ENCODE results near the gene SLC17A6.
A peak's percentile ranks its signal among the peaks of the same experiment; 100 is the strongest.

Gene SLC17A6

DNA sequence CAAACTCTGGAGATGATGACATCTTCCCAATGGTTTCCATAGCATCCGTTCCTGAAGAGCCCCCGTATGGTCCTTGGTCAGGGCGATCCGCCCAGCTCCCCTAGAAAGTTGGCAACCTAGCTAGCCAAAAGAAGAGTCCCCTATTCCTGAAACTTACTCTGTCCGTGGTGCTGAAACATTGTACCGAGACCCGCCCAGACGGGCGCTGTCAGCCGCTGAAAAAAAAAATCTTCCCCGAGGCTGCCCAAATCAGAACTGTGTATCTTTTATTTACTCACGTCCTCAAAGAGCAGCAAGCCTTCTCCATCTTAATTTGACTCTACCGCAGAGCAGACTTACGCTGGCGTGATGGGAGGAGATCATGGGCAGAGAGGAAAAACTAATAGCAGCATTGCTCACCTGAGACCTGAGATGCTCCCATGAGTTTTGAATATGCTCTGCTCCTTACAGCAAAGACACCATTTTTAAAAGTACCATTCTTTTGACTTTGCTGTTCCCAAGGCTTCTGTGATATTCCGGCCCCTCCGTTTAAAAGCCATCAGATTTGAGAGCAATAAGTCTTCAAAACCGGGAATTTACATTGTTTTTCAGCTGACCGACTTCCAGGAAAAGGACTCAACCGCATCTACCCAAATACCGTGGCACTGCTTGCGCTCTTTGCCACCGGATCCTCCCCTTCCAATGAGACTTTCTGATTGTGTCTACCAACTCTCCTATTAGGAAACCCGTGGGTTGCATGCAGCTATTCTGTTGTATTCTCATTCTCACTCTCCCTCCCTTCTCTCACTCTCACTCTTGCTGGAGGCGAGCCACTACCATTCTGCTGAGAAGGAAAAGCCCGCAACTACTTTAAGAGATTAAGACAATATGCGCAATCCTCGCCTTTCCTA, at the start of gene SLC17A6:
Gene SLC17A6 (plus strand): TSS at position 786 of the 890 bp plus-strand sequence. CDS start 153 bp downstream, outside the sequence.
- peak; percentile 32 for DNase-seq

DNA sequence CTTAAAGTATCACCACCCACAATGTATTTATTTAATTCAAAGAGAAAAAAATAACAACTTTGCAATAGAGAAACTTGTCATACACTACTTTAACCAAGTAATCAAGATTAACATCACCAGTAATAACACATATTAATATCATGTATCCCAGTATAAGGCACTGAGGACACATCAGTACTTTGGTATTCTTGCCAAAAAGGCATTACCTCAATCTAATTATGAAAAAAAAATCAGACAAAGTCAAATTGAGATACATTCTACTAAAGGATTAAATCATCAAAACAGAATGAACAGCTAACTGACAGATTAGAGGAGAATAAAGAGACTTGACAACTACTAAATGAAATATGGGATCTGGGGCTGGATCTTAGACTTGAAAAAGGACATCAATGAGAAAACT, 35.8 kb upstream of the SLC17A6 start:
- no peak for DNase-seq

DNA sequence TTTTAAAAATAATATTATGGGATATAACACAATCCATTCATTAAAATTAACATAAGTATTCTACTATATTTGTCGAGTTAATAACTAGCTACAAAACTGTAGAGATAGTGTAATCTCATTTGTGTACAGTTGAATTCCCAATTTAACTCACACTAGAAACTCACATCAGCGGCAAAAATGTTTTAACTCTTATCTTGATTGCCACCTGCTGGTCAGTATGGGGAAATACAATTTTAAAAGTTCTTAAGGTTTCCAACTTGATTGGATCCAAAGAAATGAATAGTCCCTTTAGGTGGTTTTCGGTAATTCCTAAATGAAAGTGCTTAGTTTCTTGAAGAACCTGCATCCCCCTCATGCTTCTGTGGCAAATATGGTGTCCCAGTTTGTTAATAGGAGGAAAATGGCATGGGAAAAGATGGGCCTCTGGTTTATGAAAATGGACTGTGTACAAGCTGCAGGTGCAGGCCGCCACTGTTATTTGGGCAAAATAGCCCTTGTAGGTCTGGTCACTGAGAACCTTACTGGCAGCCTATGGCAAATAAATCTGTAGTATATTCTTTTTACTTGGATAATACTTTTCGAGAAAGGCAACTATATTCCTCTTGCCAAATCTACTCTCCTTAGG, 33.7 kb upstream of the SLC17A6 start:
- DNase-seq, result peak; percentile 36

DNA sequence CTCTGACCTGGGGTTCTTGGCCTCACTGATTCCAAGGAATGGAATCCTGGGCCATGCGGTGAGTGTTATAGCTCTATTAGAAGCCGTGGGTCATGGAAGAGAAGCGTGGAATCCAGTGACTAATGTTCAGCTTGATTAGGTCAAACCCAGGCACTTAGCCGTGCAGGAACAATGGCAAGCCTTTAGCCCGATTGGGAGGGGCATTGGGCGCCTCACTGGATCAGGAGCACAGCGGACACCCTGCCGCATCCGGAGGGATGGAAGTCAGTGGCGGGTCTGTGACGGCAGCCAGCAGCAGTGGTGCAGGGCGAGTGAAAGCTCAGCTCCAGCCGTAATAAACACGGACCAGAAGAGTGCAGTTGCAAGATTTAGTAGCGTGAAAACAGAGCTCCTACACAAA, 20.5 kb upstream of the SLC17A6 start:
- DNase-seq, result no peak

DNA sequence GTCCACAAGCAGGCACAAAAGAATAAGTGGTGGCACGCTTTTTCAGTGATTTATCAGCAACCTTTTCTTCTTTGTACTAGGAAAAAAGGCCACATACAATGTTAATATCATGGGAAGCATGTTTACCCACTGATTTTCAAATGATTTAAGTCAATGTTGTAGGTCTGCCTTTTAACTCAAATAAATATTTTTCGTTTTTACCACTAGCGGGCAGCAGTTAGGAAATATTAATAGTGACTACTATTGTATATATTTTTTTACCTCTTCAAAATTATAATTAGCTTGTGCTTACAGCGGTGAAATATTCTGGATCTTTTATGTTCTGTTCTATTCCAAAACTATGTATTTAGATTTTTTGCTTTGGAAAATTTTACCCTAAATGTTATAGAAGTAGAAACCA, 6.4 kb upstream of the SLC17A6 start:
- DNase-seq, result no peak

DNA sequence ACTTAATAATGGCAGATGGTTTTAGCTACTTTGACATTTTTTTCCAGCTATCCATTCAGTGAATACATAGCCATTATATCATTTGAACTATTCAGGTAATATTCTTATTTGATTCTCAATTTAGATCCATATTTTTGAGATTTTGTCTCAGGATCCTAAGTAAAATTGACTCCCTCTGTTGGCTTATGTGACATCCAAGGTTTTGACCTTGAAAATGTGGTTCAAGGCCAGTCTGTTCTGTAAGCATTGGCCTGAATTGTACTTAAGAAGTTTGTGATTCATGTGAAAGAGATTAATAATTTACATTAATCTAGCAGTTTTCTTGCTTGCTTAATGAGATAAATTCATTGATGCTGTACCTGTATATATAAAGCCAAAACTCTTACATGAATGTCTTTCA, 1.6 kb upstream of the SLC17A6 start:
- no peak for DNase-seq

DNA sequence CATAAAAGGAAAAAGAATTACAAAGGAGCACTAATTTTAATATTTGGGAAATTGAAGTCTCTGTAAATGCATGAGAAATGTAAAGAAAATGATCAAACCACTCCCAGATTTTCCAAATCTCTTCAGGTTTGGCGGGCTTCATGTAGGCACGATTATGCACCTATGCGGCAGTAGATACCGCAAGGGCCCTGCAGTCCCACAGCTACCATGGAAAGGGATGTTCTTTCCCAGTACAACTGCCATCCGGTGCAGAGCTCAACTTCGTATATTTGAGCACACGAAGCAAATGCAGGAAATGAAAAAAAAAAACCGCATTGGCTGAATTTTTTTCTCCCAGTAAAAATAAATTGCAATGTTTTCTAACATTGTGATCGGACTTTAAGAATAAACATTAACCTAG, 1.4 kb downstream of the SLC17A6 start:
- no peak for DNase-seq

DNA sequence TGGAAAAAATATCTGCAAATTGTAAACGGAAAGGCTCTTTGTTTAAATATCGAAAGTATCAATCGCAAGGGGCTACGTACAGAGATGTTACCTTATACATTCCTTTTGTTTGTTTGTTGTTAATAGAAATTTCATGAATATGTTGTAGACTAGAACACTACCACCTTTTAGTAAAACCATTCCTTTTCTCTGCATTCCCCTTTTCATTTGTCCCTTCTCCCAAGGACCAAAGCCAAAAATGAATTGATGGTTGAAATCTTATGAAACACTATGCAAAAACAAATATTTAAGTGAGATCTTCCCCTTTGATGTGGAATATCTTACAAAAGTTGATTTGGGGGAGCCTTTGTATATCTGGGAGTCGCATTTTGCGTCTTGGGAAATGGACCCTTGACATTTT, 2.1 kb downstream of the SLC17A6 start:
- no peak for DNase-seq

DNA sequence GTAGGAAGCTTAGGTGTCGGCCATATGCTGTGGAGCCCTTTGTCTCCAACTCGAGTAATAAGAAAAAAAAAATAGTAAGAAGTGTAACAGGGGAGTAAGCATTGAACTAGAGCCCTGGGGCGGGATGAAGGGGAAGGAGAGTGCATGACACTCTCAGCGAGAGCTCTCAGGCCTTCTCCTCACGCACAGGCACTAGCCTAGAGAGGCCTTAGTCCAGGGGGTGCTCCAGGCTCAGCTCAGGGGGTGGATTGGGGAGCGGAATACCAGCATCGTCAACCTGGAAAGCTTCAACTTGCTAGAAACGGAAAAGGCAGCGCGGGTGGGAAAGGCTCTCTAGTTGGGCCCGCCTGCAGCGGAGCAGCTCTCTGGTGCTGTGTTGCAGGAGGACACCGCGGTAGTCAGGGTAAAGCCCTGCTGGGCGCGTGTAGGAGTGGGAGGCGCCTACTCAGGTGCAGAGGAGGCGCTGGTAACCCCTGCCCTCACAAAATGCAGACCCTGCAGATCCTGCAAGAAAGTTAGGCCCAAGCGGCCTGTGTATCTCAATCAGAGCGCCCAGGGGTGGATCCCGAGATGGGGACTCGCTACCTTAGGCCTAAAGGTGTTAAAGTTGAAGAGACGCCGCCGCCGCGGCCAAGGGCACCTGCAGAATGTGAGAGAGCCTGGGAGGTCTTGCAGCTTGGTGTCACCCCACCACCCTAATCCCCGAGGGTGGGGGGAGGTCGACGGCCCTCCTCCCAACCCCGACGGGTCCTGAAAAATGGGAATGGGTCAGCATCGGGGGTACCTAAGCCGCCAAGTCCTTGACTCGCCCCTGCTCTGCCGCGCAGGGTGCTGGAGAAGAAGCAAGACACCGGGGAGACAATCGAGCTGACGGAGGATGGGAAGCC, 2.8 kb downstream of the SLC17A6 start:
- no peak for DNase-seq

DNA sequence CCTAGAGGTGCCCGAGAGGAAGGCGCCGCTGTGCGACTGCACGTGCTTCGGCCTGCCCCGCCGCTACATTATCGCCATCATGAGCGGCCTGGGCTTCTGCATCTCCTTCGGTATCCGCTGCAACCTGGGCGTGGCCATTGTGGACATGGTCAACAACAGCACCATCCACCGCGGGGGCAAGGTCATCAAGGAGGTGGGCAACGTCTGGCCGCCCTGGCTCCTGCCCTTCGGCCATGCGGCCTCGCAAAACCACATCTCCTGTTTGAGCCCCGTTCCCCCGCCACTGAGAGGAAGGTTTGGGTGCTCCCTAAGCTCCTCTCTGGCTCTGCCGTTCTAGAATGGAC, 3.4 kb downstream of the SLC17A6 start:
- DNase-seq, result no peak

DNA sequence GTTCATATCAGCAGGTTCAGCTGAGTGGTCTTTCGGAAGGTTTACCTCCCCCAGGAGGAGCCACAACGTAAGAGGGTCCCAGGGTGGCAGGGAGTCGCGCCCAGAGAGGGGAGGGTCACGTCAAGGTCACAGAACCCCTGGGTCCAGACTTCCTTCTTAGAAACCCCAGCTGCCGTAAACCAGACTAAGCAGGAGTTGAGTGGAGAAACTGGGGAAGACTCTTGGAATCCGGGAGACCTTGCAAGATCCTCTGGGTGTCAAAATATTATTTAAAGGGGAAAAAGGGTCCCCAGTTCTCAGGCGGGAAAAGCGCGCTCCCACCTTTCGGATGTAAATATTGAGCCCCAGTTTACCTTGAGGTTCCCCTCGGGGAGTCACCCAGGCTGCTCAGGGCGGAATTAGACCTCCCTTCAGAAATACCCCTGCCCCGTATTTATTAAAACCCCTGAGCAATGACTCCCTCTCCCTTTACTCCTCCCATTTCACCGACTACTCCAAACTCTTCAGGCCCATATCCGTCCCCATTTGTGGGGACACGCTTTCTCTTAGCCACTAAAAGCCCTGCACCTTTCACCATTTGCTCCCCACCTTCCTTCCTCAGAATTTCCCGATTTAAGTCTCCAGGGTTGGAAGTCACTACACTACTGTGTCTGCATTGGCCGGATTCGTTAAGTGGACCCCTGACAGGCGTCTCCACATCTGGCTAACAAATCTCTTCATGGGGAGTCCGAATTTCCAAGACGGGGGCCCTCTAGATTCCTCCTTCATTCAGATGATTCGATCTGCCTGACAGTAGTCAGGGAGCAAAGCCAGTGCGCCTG, 4.2 kb downstream of the SLC17A6 start:
- DNase-seq, result no peak

DNA sequence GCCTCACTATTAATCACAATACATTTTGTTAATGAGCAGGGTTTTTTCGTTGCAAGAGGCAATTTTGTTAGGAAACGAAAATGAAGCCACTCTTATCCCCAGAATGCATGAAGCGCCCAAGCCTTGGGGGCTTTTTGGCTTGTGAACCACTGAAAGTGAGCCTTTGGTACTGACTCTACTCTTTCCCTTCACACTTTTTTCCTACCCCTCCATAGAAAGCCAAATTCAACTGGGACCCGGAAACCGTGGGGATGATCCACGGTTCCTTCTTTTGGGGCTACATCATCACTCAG, 4.8 kb downstream of the SLC17A6 start:
- no peak for DNase-seq

DNA sequence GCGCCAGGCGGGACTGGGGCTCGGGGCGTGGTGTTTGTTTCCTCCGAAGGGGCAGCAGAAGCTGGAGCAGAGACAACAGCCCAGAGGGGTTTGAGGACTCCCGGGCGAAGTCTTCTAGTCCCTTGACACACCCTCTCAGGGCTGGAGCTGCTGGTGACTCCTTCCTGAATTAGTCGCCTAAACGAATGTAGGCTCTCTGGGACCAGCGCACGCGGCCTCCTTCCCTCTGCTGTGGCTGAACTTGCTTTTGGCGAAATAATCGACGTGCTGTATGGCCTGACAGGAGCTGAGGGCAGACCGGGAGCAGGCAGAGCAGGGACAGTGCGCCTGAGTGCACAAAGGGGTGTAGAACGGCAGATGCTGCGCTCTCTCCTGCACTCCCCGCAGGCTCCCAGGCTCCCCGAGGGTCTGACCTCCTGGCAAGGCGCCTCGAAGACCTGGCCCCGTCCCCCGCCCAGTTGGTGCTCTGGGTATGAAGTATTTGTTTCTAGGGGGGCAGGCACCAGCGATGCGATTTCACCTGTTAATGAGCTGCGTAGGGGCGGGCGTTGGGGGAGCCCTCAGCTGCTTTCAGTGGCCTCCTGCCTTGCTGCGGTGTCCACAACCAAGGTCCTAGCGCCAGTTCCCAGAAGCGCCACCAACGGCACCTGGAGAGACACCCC, 5.3 kb downstream of the SLC17A6 start:
- no peak for DNase-seq

DNA sequence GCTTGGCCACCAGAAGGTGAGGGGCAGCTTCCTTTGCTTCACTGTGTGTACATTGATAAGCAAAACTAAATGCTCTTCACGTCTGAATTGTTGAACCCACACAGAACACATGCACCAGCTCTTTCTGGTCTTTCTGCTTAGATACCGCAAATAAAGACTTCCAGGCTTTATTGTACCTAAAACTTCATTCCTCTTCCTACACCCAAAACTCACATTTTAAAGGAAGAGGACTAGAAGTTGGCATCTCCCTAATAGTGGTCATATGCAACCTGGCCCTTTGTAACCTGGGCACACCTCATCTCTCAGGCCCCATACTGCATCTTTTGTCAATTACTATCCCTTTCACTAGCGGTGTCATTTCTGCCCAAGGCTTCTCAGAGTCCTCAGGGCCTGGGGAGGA, 5.9 kb downstream of the SLC17A6 start:
- DNase-seq, result no peak

DNA sequence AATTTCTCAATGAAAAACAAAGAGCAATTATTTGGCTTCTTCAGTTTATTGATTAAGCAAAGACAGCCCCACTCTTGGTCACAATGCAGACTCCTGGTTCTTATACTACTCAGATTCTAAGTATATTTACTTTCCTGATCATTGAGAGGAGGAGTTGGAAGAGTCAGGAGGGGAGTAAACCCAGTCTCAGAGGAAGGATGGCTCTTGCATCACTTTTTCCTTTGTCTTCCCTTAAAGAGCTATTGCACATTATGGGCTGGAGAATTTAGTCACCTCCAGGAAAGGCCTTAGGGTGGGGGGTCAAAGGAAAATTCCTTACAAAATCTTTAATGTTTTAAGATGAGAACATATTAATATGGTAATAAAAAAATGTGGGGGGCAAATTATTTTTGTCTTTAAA, 8.1 kb downstream of the SLC17A6 start:
- DNase-seq, result no peak

DNA sequence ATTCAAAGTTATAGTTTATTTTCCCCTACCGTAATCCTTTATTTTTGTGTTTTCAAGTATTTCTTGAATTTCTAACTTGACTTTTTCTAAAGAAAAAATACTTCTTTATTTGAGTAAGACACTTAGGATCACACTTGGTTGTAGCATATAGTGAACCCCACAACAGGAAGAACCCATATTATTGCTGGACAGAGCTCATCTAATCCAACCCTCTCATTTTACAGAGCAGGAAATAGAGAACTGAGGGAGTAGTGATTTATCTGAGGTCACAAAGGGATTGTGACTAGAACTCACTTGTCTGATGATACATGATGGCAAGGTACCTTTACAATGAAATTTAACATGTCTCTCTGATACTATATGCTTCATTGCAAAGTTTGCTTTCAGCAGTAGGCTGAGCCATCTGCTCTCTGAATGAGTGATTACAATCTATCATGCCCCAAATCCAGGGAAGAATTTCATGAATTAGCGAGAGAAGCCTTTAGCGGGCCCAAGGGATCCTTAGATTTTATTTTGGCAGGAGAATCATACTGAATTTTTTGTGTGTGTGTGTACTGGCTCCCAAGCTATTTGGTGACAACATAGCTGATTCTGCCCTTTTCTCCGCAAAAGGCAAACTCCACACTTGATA, 9.8 kb downstream of the SLC17A6 start:
- DNase-seq, result no peak

DNA sequence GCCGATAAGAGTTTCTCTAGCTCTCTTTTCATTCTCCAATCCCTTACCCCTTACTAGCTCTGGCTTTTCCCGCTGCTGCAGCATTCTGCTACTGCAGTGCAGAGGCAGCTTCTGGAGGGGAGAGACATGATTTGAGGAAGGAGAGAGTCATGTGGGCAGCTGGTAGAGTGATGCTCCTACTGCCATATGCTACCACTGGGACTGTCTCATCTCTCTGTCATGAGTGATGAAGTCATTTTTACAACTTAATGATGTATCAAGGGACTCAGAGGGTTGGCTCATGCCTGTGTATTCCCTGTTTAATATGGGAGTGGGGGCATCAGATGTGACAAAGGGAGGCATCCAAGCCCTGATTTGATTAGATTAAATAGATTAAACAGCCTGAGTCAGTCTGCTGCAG, 11.3 kb downstream of the SLC17A6 start:
- DNase-seq, result no peak

DNA sequence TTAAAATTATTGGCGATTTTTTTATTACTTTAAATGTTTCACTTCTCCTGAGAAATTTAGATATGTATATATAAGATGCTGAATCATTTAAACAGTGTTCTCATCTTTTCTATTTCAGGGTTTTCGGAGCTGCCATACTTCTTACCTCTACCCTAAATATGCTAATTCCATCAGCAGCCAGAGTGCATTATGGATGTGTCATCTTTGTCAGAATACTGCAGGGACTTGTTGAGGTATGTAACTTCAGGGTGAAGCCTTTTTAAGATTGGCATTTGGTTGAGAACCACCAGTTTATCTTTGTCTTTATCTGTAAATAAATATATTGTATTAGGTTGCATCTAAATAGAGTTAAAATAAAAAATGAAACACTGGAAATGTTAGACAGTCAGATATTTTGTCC, 21.1 kb downstream of the SLC17A6 start:
- no peak for DNase-seq

DNA sequence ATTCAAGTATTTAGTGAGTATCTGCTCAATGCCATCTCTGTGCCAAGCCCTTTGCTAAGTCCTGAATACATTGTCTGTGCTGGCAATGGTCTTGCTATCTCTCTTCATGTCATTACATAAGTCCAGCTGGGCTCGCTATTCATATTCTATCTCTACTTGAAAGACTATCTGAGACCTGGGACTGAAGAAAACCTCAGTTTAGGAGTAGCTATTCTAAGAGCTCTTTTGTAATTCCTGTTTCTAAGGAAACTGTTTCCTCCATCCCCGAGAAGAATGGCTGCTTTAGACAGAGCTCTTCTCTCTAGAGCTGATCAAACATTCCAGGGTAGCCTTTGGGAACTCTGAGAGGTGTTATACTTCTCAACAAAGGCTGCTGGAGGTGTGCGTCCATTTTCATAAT, 33.0 kb downstream of the SLC17A6 start:
- DNase-seq, result no peak

DNA sequence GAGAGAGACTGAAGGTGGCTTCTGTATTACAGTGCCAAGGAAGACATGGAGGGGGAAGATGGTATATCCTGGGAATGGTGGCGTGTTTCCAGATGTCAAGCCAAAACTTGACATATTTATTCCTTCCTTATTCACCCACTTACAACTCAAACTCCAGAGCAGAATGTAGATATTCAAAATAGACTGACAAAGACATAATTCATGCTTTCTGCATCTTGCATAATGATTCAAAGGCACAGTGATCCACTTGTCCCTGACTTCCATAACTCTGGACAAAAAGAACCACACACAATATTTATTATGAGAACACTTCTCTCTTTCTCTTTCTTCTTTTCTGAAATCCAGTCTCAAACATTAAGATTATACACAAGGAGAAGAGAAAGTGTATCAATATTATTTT, 48.9 kb downstream of the SLC17A6 start:
- DNase-seq, result no peak

DNA sequence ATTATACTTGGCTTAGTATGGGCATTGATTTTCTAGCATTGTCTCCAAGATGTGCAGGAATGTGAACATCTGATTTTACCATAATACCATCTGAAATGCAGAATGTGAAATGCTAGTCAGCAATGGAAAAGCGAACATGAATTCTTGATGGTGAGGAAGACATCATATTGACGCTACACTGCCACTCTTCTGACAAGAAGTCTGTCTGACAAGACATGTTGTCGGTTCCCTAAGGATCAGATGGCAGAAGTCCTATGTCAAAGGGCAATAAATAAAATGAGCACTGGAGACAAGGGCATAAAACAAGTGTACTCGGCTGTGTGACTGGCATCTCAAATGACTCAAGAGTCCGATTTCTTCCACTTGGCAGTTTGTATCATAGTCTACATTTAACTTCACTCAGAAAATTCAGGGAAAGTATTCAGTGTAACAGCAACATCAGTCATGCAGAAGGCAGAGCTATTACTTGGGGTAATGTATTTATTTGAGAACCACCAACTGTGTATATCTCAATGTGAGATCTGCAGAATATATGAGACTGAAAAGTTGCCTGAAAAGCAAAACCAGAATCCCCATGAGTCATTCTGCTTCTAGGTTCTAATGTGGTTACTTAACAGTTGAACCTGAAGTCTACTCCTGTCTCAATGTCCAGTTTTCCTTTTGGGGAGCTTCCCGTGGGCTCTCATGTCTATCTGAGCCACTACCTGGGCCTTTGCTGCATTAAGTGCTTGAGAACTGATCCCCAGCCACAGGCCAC, 51.5 kb downstream of the SLC17A6 start:
- DNase-seq, result no peak

All from activated CD4-positive, alpha-beta T cell treated with anti-CD3 and anti-CD28 coated beads, Interleukin-10, Interleukin-2, amounts not matched to agents 100 ng/mL and 50 ng/mL, durations not matched to agents 16 hours and 8 hours (primary cell).